ENCODE results near the gene CD52.
"Not testable (repeated sequence)": the region's sequence is repeated elsewhere in the genome, so short reads cannot be mapped to it uniquely, and the experiment has no call there.

CD52 gene

GRCh38 chr1:26328597-26328996 lies 10.8 kb downstream of the CD52 start:
- ChIA-PET CTCF (no interaction called here), POLR2A (ENCODE audit: low non-redundant PET) (no interaction called here)
- DNase-seq (ENCODE audit: low spot score) = no peak
- TF ChIP-seq CTCF (conservative IDR thresholded peaks at IDR 0.05; ENCODE audit: low read depth) = no peak
- H3K27ac ChIP-seq = peak overlapping the region; percentile 61

GRCh38 chr1:26329380-26329779 lies 11.6 kb downstream of the CD52 start:
- H3K27ac ChIP-seq = peak overlapping the region; percentile 61
- CTCF ChIA-PET = interaction anchor here (0.6 to 1.1 kb wide), 3 partner anchors 8 to 293 kb away, joined by 3 to 4 read pairs (median 3); no protein-coding TSS in a partner anchor
- POLR2A ChIA-PET (ENCODE audit: low non-redundant PET) = interaction anchor here (0.7 kb wide), 1 partner anchor 24 kb away, joined by 5 read pairs; no protein-coding TSS in a partner anchor
- not testable (repeated sequence) for DNase-seq (ENCODE audit: low spot score)

- TF ChIP-seq CTCF (conservative IDR thresholded peaks at IDR 0.05; ENCODE audit: low read depth) = no peak
- H3K27ac ChIP-seq = peak overlapping the region; percentile 61
- POLR2A ChIA-PET (ENCODE audit: low non-redundant PET) = no interaction called here
- no peak for DNase-seq (ENCODE audit: low spot score)
- CTCF ChIA-PET = interaction anchor here (1.1 kb wide), 1 partner anchor 8 kb away, joined by 4 read pairs; no protein-coding TSS in a partner anchor
Observed at GRCh38 chr1:26330276-26330675, 12.5 kb downstream of the CD52 start.

GRCh38 chr1:26333312-26333711 lies 15.6 kb downstream of the CD52 start:
- POLR2A ChIA-PET (ENCODE audit: low non-redundant PET); H3K27ac ChIP-seq; DNase-seq (ENCODE audit: low spot score): not testable (repeated sequence)
- CTCF ChIA-PET = interaction anchor here (0.6 kb wide), 1 partner anchor 12 kb away, joined by 3 read pairs; no protein-coding TSS in a partner anchor

- H3K27ac ChIP-seq = peak overlapping the region; percentile 78
- POLR2A ChIA-PET (ENCODE audit: low non-redundant PET) = no interaction called here
- no peak for TF ChIP-seq CTCF (conservative IDR thresholded peaks at IDR 0.05; ENCODE audit: low read depth)
- no peak for DNase-seq (ENCODE audit: low spot score)
- CTCF ChIA-PET = interaction anchor here (0.9 kb wide), 1 partner anchor 81 kb away, joined by 3 read pairs; no protein-coding TSS in a partner anchor
Observed at GRCh38 chr1:26335774-26336476, 18.2 kb downstream of the CD52 start.

- no peak for TF ChIP-seq CTCF (conservative IDR thresholded peaks at IDR 0.05; ENCODE audit: low read depth)
- CTCF ChIA-PET = interaction anchor here (0.9 kb wide), 1 partner anchor 80 kb away, joined by 3 read pairs; no protein-coding TSS in a partner anchor
- peak; percentile 93 for DNase-seq (ENCODE audit: low spot score)
- peak overlapping the region; percentile 78 for H3K27ac ChIP-seq
- POLR2A ChIA-PET (ENCODE audit: low non-redundant PET) = no interaction called here
Observed at GRCh38 chr1:26336477-26337205, 18.9 kb downstream of the CD52 start.

GRCh38 chr1:26337206-26337535 lies 19.4 kb downstream of the CD52 start:
- H3K27ac ChIP-seq = peak overlapping the region; percentile 78
- no peak for DNase-seq (ENCODE audit: low spot score)
- ChIA-PET CTCF (no interaction called here), POLR2A (ENCODE audit: low non-redundant PET) (no interaction called here)
- TF ChIP-seq CTCF (conservative IDR thresholded peaks at IDR 0.05; ENCODE audit: low read depth) = no peak

All from RWPE1 (cell line).